Measurements from ENCODE around the gene CTNNA2.

- TF ChIP-seq CTCF (IDR thresholded peaks at IDR 0.05), result no peak
- no peak for TF ChIP-seq EP300 (IDR thresholded peaks at IDR 0.05)
- TF ChIP-seq POLR2A (IDR thresholded peaks at IDR 0.05), result no peak
- TF ChIP-seq POLR2AphosphoS5 (IDR thresholded peaks at IDR 0.05), result no peak
Observed at GRCh38 chr2:80074321-80075070, 561.6 kb downstream of the CTNNA2 start.
